GM19397 (cell line): ENCODE measurements around the gene PCDH9.

Experiments used
- ATAC-seq: cut with Tn5 transposase; IDR thresholded peaks from one replicate; pipeline ENCODE4 v1.9.1; 2021; ENCODE audit warnings: mild to moderate bottlenecking, moderate library complexity; ENCODE audit not compliant: unreplicated experiment

Gene PCDH9

GRCh38 chr13:67229481-67230403, at the start of gene PCDH9:
TSS of gene PCDH9 (minus strand) at chr13:67230336. CDS start at chr13:67228440, 1,896 bp downstream.
- peak; percentile 2 for ATAC-seq

GRCh38 chr13:67278235-67278634, 48.1 kb upstream of the PCDH9 start:
- ATAC-seq, result no peak

- no peak for ATAC-seq
Observed at GRCh38 chr13:67277581-67277980, 47.4 kb upstream of the PCDH9 start.

GRCh38 chr13:67275351-67275960, 45.3 kb upstream of the PCDH9 start:
- ATAC-seq, result no peak

- no peak for ATAC-seq
Observed at GRCh38 chr13:67273001-67273400, 42.9 kb upstream of the PCDH9 start.

- no peak for ATAC-seq
Observed at GRCh38 chr13:67267136-67267535, 37.0 kb upstream of the PCDH9 start.

- no peak for ATAC-seq
Observed at GRCh38 chr13:67259208-67259607, 29.1 kb upstream of the PCDH9 start.

GRCh38 chr13:67258482-67258881, 28.3 kb upstream of the PCDH9 start:
- peak; percentile 57 for ATAC-seq

GRCh38 chr13:67238861-67239260, 8.7 kb upstream of the PCDH9 start:
- ATAC-seq, result no peak

GRCh38 chr13:67238277-67238859, 8.2 kb upstream of the PCDH9 start:
- ATAC-seq, result peak; percentile 68

- ATAC-seq, result no peak
Observed at GRCh38 chr13:67235265-67235664, 5.1 kb upstream of the PCDH9 start.

GRCh38 chr13:67232384-67232783, 2.2 kb upstream of the PCDH9 start:
- ATAC-seq, result no peak

GRCh38 chr13:67231289-67232000, 1.3 kb upstream of the PCDH9 start:
- ATAC-seq, result no peak

GRCh38 chr13:67230404-67231288, 510 bp upstream of the PCDH9 start:
- peak; percentile 97 for ATAC-seq

GRCh38 chr13:67228916-67229315, 1.2 kb downstream of the PCDH9 start:
- no peak for ATAC-seq

GRCh38 chr13:67228031-67228430, 2.1 kb downstream of the PCDH9 start:
- no peak for ATAC-seq

GRCh38 chr13:67227131-67227983, 2.8 kb downstream of the PCDH9 start:
- no peak for ATAC-seq

GRCh38 chr13:67226696-67227095, 3.4 kb downstream of the PCDH9 start:
- no peak for ATAC-seq
